Retinal pigment epithelial cell (primary cell): ENCODE data around the gene TAL1.

ENCODE experiments used
- DNase-seq: peaks from one replicate; pipeline ENCODE4 v3.0.0-alpha.2; 2010; ENCODE audit warnings: low read depth
- H3K4me3 ChIP-seq: 2 replicates; pipeline ENCODE4 v1.5.1; 2011; ENCODE audit warnings: mild to moderate bottlenecking, low read length, control low read depth, moderate library complexity
- CTCF ChIP-seq: conservative IDR thresholded peaks from 2 replicates; pipeline ENCODE4 v1.5.1; 2011; ENCODE audit warnings: low read depth, low read length, control low read depth, inconsistent platforms

Gene TAL1

GRCh38 chr1:47190509-47190855 is 41.5 kb downstream of the TAL1 start:
- no peak overlapping the region for H3K4me3 ChIP-seq
- TF ChIP-seq CTCF, result no peak
- no peak for DNase-seq

DNA sequence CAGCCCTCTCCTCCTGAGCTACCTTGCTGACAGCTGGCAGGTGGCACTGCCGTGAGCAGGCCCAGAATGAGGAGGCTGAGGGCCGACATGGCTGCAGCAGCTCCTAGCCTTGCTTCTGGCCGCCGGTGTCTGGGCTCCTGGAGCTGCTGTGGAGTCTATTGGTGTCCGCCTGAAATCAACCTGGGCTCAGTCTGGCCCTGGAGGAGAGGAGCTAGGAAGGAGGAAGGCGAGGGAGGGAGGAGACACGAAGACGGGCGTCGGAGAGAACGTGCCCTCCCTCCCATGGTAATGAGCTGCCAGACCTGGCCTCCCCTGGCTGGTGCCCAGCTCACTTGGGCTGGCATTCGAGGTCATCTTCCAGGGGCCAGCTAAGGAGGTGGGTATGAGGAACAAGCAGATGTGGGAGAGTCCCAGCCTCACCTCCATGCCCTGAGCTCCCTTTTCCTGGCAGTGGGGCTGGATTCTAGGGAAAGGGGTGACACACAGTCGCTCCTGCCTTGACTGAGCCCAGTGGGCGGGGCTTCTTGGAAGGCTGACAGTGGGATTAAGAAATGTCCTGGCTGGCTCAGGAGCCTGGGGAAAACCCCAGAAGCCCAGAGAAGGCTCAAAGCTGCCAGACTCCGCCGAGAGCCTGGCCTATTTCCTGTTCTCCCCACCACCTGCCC is 42.0 kb downstream of the TAL1 start, which contains the start of gene PDZK1IP1:
TSS of gene PDZK1IP1 (minus strand) at position 193 of the 665 bp plus-strand sequence. CDS start at position 89, 104 bp downstream.
- TF ChIP-seq CTCF, result no peak
- DNase-seq, result peak; percentile 58
- no peak within 1 kb of the TSS for H3K4me3 ChIP-seq

DNA sequence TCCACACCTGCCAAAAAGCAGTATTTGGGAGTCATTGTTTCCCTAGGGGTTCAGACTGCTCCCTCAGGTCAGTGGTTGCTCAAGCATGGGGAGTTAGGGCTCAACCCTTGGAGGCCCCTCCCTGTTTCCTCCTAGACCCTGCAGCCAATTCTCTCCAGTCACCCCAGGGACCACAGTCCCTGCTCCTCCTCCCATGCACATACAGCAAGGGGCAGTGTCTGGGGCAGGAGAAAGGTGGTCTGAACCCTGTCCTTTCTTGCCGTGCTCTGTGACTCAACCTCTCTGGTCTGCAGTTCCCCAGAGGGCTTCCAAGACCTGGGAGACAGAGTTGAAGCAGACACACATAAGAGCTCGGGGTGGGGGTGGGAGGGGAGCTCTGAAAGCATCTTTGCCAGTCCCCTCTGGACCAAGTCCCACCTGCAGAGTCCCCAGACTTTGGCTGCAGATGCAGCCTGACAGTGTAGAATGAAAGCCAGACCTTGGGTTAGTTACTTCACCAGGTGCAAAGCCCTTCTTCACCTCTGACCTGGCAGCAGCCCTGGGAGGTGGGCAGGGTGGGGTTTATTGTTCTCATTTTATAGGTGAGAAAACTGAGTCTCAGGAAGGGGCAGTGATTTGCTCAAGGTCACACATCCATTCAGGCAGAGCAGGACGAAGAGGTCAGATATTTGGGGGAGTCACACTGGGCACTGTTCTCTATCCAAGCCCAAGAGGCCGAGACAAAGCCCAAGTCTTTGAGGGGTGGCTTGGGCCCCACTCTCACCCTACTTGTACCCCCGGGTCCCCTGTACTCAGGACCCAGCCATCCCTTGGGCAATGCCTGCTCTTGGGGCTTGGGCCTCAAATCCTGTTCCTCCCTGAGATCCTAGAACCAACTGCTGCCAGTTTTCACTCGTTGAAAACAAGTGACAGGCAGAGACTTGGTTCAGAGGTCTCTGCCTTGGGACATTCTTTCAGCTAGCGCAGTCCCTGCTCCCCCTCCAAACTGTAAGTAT is 42.9 kb downstream of the TAL1 start:
- DNase-seq, result no peak
- no peak for TF ChIP-seq CTCF
- no peak overlapping the region for H3K4me3 ChIP-seq

- no peak for DNase-seq
- H3K4me3 ChIP-seq, result no peak overlapping the region
- no peak for TF ChIP-seq CTCF
These were observed 44.1 kb downstream of the TAL1 start for GRCh38 chr1:47187926-47188250.

- no peak for DNase-seq
- TF ChIP-seq CTCF, result no peak
- H3K4me3 ChIP-seq, result no peak overlapping the region
These were observed 44.6 kb downstream of the TAL1 start for GRCh38 chr1:47187231-47187925.

GRCh38 chr1:47186267-47187185 is 45.5 kb downstream of the TAL1 start:
- H3K4me3 ChIP-seq, result no peak overlapping the region
- no peak for TF ChIP-seq CTCF
- no peak for DNase-seq
